ENCODE measurements around the gene UFSP1. TPM values are rescaled to one million over a fixed set of nuclear protein-coding genes. Genes with fewer than 3 reads are reported as not detected.

The UFSP1 gene
- total and polyA plus RNA-seq, 10 of the 15 experiments (the other 5 are each of a cell fraction or from before 2014, with no cell fraction given) = 0.14 to 10.6 (median 2.8) TPM

DNA sequence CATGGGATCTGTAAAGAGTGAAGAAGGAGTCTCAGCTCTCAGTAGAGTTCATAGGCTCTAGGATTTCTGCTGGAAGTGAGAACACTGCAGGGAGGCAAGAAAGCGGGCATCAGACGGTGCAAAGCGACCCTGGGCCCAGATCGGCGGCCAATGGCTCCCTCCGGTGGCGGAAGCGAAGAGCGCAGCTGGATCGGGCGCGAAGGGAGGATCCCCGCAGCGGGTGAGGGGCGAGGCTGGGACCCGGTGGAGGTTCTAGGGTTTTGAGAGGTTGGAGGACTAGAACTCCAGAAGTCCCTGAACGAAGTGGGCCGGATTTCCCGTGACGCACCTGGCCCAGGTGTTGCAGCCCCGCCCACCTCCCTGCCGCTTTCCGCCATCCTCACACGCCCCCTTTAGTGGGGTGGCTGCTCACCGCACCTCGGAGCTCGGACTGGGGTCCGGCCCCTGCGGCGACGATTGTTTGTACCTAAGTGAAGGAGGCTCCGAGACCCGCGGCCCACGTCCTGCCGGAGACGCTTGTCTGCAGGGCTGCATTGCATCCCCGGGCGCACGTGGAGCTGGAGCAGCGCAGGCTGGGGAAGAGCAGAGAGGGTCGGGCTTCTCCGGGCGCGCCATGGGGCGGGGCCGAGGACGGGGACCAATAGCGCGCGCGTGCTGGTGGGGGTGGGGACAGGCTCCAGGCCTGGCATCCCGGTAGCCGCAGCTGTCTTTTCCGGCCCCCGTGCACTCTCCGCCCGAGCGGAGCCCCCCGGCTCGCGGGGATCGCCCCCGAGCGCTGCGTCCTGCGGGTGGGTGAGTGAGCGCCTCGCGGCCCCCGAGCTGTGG, 37.3 kb downstream of the UFSP1 start, which contains the start of gene SLC12A9:
Gene SLC12A9, plus strand, starts transcription at position 666 of the 825 bp plus-strand sequence. CDS start 1,485 bp downstream, outside the sequence.
- Histone ChIP-seq H3K27me3 (replicated peaks in 1 of 2; ENCODE audit: control insufficient read depth in 2 of 2, insufficient read depth in 2 of 2, low read length in 1 of 2) (no peaks in the 10 kb centered on the region), H3K4me3 (peak within 1 kb of the TSS; percentile 91), H3K27ac (ENCODE audit: control insufficient read depth, insufficient read depth) (peak within 1 kb of the TSS; percentile 13), H3K4me2 (ENCODE audit: control insufficient read depth, insufficient read depth) (peak within 1 kb of the TSS; percentile 100), H4K20me1 (ENCODE audit: control insufficient read depth, insufficient read depth) (no peaks in the 10 kb centered on the region), H3K4me1 (ENCODE audit: control insufficient read depth, insufficient read depth, low read length) (peaks cover 2% of the 10 kb centered on the region), H3K9ac (ENCODE audit: control insufficient read depth, insufficient read depth, low read length) (peak within 1 kb of the TSS; percentile 49; the same call in 1 of the 2 replicates), H3K9me3 (replicated peaks; ENCODE audit: control insufficient read depth, insufficient read depth, low read length) (no peaks in the 10 kb centered on the region), H3K79me2 (ENCODE audit: control insufficient read depth, insufficient read depth, low read length) (peaks cover 10% of the 10 kb centered on the region), H3K36me3 (ENCODE audit: control insufficient read depth in 2 of 2, insufficient read depth in 2 of 2, low read length in 1 of 2) (no peaks in the 10 kb centered on the region), H2AFZ (ENCODE audit: control insufficient read depth, low read depth, low read length) (peak within 1 kb of the TSS; percentile 95)
- in situ Hi-C loops (cut with MboI) (loop anchor here (10.0 kb wide), 2 partner anchors 147 to 377 kb away; partner anchors contain the start of genes POP7 and TSC22D4), intact Hi-C loops (cut with micrococcal nuclease; ENCODE audit: unreplicated experiment) (loop anchor here (1.0 kb wide), 3 partner anchors 53 to 288 kb away; no protein-coding TSS in a partner anchor)
- 1% methylated on average over 69 of the region's 71 CpGs for WGBS (ENCODE audit: insufficient coverage, insufficient replicate concordance, low lambda C conversion rate, missing lambda C conversion rate)
- BruUV-seq (replicated peaks) = no TSS peak
- SMC1A ChIA-PET (ENCODE audit: uncharacterized antibody, unreplicated experiment) = interaction anchor here (0.7 to 3.7 kb wide), 15 partner anchors 10 to 374 kb away, joined by 3 to 104 read pairs (median 5); partner anchors contain the start of genes POP7, SRRT, TRIM56 and TSC22D4
- CTCF ChIA-PET = interaction anchor here (0.6 to 7.7 kb wide), 37 partner anchors 9 to 561 kb away, joined by 3 to 238 read pairs (median 4); partner anchors contain the start of genes FBXO24, MOSPD3, PLOD3 and POP7
- DNase-seq (ENCODE audit: low read depth, low spot score) = peak; percentile 45
- peak; percentile 99 for ATAC-seq
- FAIRE-seq = peak; percentile 89
- RAD21 ChIA-PET (ENCODE audit: unreplicated experiment) = interaction anchor here (0.6 to 4.6 kb wide), 19 partner anchors 9 to 1705 kb away, joined by 3 to 147 read pairs (median 4); partner anchors contain the start of genes FBXO24, POP7, SRRT and UFSP1
- POLR2A ChIA-PET = interaction anchor here (0.6 to 2.2 kb wide), 10 partner anchors 23 to 366 kb away, joined by 3 to 13 read pairs (median 4); partner anchors contain the start of genes FBXO24, LRCH4, PLOD3 and POP7
- no peak for TF ChIP-seq CHD4 (IDR thresholded peaks at IDR 0.05)
- TF ChIP-seq TAF1 (IDR thresholded peaks at IDR 0.05; ENCODE audit: borderline replicate concordance, low read depth, low read length) = no peak
- TF ChIP-seq, protein P1, sequence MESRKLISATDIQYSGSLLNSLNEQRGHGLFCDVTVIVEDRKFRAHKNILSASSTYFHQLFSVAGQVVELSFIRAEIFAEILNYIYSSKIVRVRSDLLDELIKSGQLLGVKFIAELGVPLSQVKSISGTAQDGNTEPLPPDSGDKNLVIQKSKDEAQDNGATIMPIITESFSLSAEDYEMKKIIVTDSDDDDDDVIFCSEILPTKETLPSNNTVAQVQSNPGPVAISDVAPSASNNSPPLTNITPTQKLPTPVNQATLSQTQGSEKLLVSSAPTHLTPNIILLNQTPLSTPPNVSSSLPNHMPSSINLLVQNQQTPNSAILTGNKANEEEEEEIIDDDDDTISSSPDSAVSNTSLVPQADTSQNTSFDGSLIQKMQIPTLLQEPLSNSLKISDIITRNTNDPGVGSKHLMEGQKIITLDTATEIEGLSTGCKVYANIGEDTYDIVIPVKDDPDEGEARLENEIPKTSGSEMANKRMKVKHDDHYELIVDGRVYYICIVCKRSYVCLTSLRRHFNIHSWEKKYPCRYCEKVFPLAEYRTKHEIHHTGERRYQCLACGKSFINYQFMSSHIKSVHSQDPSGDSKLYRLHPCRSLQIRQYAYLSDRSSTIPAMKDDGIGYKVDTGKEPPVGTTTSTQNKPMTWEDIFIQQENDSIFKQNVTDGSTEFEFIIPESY (IDR thresholded peaks at IDR 0.05) = no peak
- no peak for TF ChIP-seq RCOR1 (conservative IDR thresholded peaks at IDR 0.05; ENCODE audit: low read depth, low read length)
- no peak for TF ChIP-seq ZNF687 (IDR thresholded peaks at IDR 0.05)
- peak; percentile 71 for TF ChIP-seq POLR2A (IDR thresholded peaks at IDR 0.05; ENCODE audit: low read depth, low read length)
- peak; percentile 80 for TF ChIP-seq SMARCA5 (IDR thresholded peaks at IDR 0.05)
- TF ChIP-seq NFYB (IDR thresholded peaks at IDR 0.05; ENCODE audit: insufficient read depth, low read depth, low read length) = peak; percentile 88
- TF ChIP-seq IKZF2 (IDR thresholded peaks at IDR 0.05) = peak in 1 of 2 experiments; percentile 33; a peak in 1 of 4 replicates
- peak; percentile 84 to 96; a peak in 3 of 4 replicates for TF ChIP-seq BHLHE40 (IDR thresholded peaks at IDR 0.05; ENCODE audit: borderline replicate concordance in 1 of 2, low read depth in 2 of 2, low read length in 1 of 2)
- no peak for TF ChIP-seq BACH1 (IDR thresholded peaks at IDR 0.05; ENCODE audit: borderline replicate concordance)
- TF ChIP-seq ZNF24 (IDR thresholded peaks at IDR 0.05) = no peak
- no peak for TF ChIP-seq MEF2B (IDR thresholded peaks at IDR 0.05; ENCODE audit: partially characterized antibody, poor library complexity, severe bottlenecking)
- no peak for TF ChIP-seq PAX8 (IDR thresholded peaks at IDR 0.05)
- TF ChIP-seq ZNF274 (IDR thresholded peaks at IDR 0.05; ENCODE audit: insufficient read depth, insufficient read length) = no peak
